ENCODE data around the gene GOLGA8S.

The GOLGA8S gene

GRCh38 chr15:23395030-23395692 is 40.6 kb downstream of the GOLGA8S start:
- no peak for TF ChIP-seq CTCF (IDR thresholded peaks at IDR 0.05)

GRCh38 chr15:23395832-23396231 is 41.3 kb downstream of the GOLGA8S start:
- TF ChIP-seq CTCF (IDR thresholded peaks at IDR 0.05), result no peak

- TF ChIP-seq CTCF (IDR thresholded peaks at IDR 0.05), result no peak
These were observed 43.2 kb downstream of the GOLGA8S start for GRCh38 chr15:23397779-23398178.

GRCh38 chr15:23401627-23402026 is 47.1 kb downstream of the GOLGA8S start:
- TF ChIP-seq CTCF (IDR thresholded peaks at IDR 0.05), result no peak

GRCh38 chr15:23402140-23402539 is 47.6 kb downstream of the GOLGA8S start:
- no peak for TF ChIP-seq CTCF (IDR thresholded peaks at IDR 0.05)

GRCh38 chr15:23402544-23402943 is 48.0 kb downstream of the GOLGA8S start:
- TF ChIP-seq CTCF (IDR thresholded peaks at IDR 0.05), result no peak

- no peak for TF ChIP-seq CTCF (IDR thresholded peaks at IDR 0.05)
These were observed 49.0 kb downstream of the GOLGA8S start for GRCh38 chr15:23403550-23403949.

- TF ChIP-seq CTCF (IDR thresholded peaks at IDR 0.05), result no peak
These were observed 57.3 kb downstream of the GOLGA8S start for GRCh38 chr15:23411841-23412240.
